GM12892 (cell line): Measurements from ENCODE around the gene OTX2.

Experiments used
- DNase-seq: peaks from one replicate; pipeline ENCODE4 v3.0.0; 2011; ENCODE audit not compliant: insufficient read length
- FAIRE-seq: peaks from 2 replicates; lab custom pipeline; 2011; peaks lifted over from hg19 to GRCh38; lab: Jason Lieb, UNC
- POLR2A ChIP-seq: IDR thresholded peaks from 2 replicates; pipeline ENCODE4 v1.6.1; 2011; ENCODE audit warnings: low read depth, low read length, control low read depth
- POLR2AphosphoS5 ChIP-seq: IDR thresholded peaks from 2 replicates; pipeline ENCODE4 v1.6.1; 2011; ENCODE audit warnings: low read depth, low read length, control low read depth
- TAF1 ChIP-seq: IDR thresholded peaks from 2 replicates; pipeline ENCODE4 v1.6.1; 2011; ENCODE audit warnings: low read depth, mild to moderate bottlenecking, control low read depth, low read length, borderline replicate concordance

Gene OTX2

GRCh38 chr14:56774503-56774902 is 35.8 kb downstream of the OTX2 start:
- FAIRE-seq (no peak), DNase-seq (no peak)
- no peak for TF ChIP-seq POLR2AphosphoS5
- TF ChIP-seq TAF1: no peak
- TF ChIP-seq POLR2A: no peak

GRCh38 chr14:56770512-56770911 is 39.8 kb downstream of the OTX2 start:
- DNase-seq (no peak), FAIRE-seq (no peak)
- no peak for TF ChIP-seq TAF1
- no peak for TF ChIP-seq POLR2AphosphoS5
- no peak for TF ChIP-seq POLR2A

- FAIRE-seq: no peak
- TF ChIP-seq POLR2AphosphoS5 (no peak), TAF1 (no peak), POLR2A (no peak)
- DNase-seq: no peak
Measured at GRCh38 chr14:56760164-56760914, 49.9 kb downstream of the OTX2 start.

GRCh38 chr14:56759633-56760032 is 50.6 kb downstream of the OTX2 start:
- no peak for FAIRE-seq

GRCh38 chr14:56759094-56759493 is 51.2 kb downstream of the OTX2 start:
- no peak for TF ChIP-seq POLR2AphosphoS5
- no peak for TF ChIP-seq TAF1
- no peak for TF ChIP-seq POLR2A
- FAIRE-seq: no peak
- DNase-seq: no peak

More at GRCh38 chr14:56759633-56760032, 50.6 kb downstream of the OTX2 start:
- no peak for DNase-seq
- TF ChIP-seq POLR2AphosphoS5: no peak
- no peak for TF ChIP-seq POLR2A
- no peak for TF ChIP-seq TAF1

- DNase-seq (no peak), FAIRE-seq (no peak)
- no peak for TF ChIP-seq POLR2A
- no peak for TF ChIP-seq TAF1
- no peak for TF ChIP-seq POLR2AphosphoS5
Measured at GRCh38 chr14:56754921-56755320, 55.4 kb downstream of the OTX2 start.

- DNase-seq: no peak
- no peak for FAIRE-seq
- TF ChIP-seq POLR2AphosphoS5: no peak
- TF ChIP-seq POLR2A: no peak
- no peak for TF ChIP-seq TAF1
Measured at GRCh38 chr14:56753396-56753795, 56.9 kb downstream of the OTX2 start.

- no peak for TF ChIP-seq POLR2AphosphoS5
- TF ChIP-seq POLR2A: no peak
- TF ChIP-seq TAF1: no peak
- DNase-seq (no peak), FAIRE-seq (no peak)
Measured at GRCh38 chr14:56752428-56752827, 57.9 kb downstream of the OTX2 start.

- no peak for DNase-seq
- no peak for FAIRE-seq
- TF ChIP-seq TAF1: no peak
- no peak for TF ChIP-seq POLR2A
- no peak for TF ChIP-seq POLR2AphosphoS5
Measured at GRCh38 chr14:56751471-56751870, 58.8 kb downstream of the OTX2 start.
